ENCODE results near the gene LRRC41. TPM values are rescaled to one million over a fixed set of nuclear protein-coding genes. Genes with fewer than 3 reads are reported as not detected.

LRRC41 gene
- 93.3 and 110 TPM in 2 replicates for total RNA-seq

GRCh38 chr1:46303038-46303871 lies at the start of gene LRRC41, which contains the start of gene UQCRH:
TSS of gene LRRC41 (minus strand) at chr1:46303616. CDS start at chr1:46303322, 294 bp downstream.
TSS of gene UQCRH (plus strand) at chr1:46303698. CDS start at chr1:46303767, 69 bp downstream.

GRCh38 chr1:46340404-46341221 lies 37.2 kb upstream of the LRRC41 start, which contains the start of gene NSUN4:
TSS of gene NSUN4 (plus strand) at chr1:46340807. CDS start at chr1:46340827, 20 bp downstream.

GRCh38 chr1:46247436-46248121 lies 55.8 kb downstream of the LRRC41 start, which contains the start of gene RAD54L:
TSS of gene RAD54L (plus strand) at chr1:46247763. CDS start at chr1:46248406, 643 bp downstream.

Other genes with a start within 250 kb of the LRRC41 start
- gene PIK3R3, start 171.0 kb downstream of the LRRC41 start, total RNA-seq = 0.98 and 1.5 TPM in 2 replicates
- 0.20 TPM in 1 of 2 replicates, not detected in the other for gene TSPAN1, start 128.5 kb downstream of the LRRC41 start, total RNA-seq
- gene P3R3URF, start 127.1 kb downstream of the LRRC41 start, total RNA-seq = not detected in 2 replicates
- gene POMGNT1, start 105.2 kb downstream of the LRRC41 start, total RNA-seq = 37.5 and 60.8 TPM in 2 replicates
- gene LURAP1, start 100.3 kb downstream of the LRRC41 start, total RNA-seq = 2.9 and 3.9 TPM in 2 replicates
- gene RAD54L, start 55.9 kb downstream of the LRRC41 start, total RNA-seq = 4.0 and 7.2 TPM in 2 replicates
- 245 and 321 TPM in 2 replicates for gene UQCRH, start 82 bp upstream of the LRRC41 start, total RNA-seq
- 16.5 and 20.3 TPM in 2 replicates for gene NSUN4, start 37.2 kb upstream of the LRRC41 start, total RNA-seq
- 0.59 and 1.5 TPM in 2 replicates for gene FAAH, start 90.7 kb upstream of the LRRC41 start, total RNA-seq
- gene DMBX1, start 186.2 kb upstream of the LRRC41 start, total RNA-seq = not detected in 2 replicates
- gene KNCN, start 248.0 kb upstream of the LRRC41 start, total RNA-seq = not detected in 2 replicates

Data from subcutaneous preadipocyte (primary cell).